H1 (cell line): Measurements from ENCODE around the gene POMT2. TPM values are rescaled to one million over a fixed set of nuclear protein-coding genes. Genes with fewer than 3 reads are reported as not detected.

Experiments used
- CTCF ChIA-PET: fragments of 300-600 bp; sonication (Branson Sonifier 250); formaldehyde crosslinking; loops from one replicate; lab custom pipeline; 2021; ENCODE audit not compliant: partially characterized antibody; lab: Charles Lee
- POLR2A ChIA-PET: fragments of 300-600 bp; sonication (Branson Sonifier 250); formaldehyde crosslinking; loops from one replicate; lab custom pipeline; 2021; ENCODE audit warnings: inconsistent platforms; ENCODE audit not compliant: partially characterized antibody; lab: Charles Lee
- DNase-seq, 2 experiments: peaks; one replicate each; pipeline versions ENCODE4 v3.0.0 to v3.0.0-alpha.2; 2010 to 2022; ENCODE audit warnings: low spot score in 2 of 2, low read depth in 1 of 2, mixed read lengths in 1 of 2
- FAIRE-seq: peaks from 2 replicates; lab custom pipeline; 2011; peaks lifted over from hg19 to GRCh38; lab: Jason Lieb, UNC
- H2AFZ ChIP-seq: 2 replicates; pipeline ENCODE4 v1.8.1; 2012; ENCODE audit warnings: low read length, inconsistent platforms
- H2AK5ac ChIP-seq: 2 replicates; pipeline ENCODE4 v1.6.1; 2013; ENCODE audit warnings: low read depth, low read length
- H2BK120ac ChIP-seq: replicated peaks from 2 replicates; pipeline ENCODE3; 2013; ENCODE audit warnings: low read depth, low read length, inconsistent platforms
- H2BK12ac ChIP-seq: 2 replicates; pipeline ENCODE4 v1.6.1; 2013; ENCODE audit warnings: low read depth, low read length
- H2BK15ac ChIP-seq: 2 replicates; pipeline ENCODE4 v1.6.1; 2013; ENCODE audit warnings: low read length
- H2BK20ac ChIP-seq: 2 replicates; pipeline ENCODE4 v1.6.1; 2013; ENCODE audit warnings: low read length
- H2BK5ac ChIP-seq: 2 replicates; pipeline ENCODE4 v1.6.1; 2013; ENCODE audit warnings: low read depth, low read length
- H3K14ac ChIP-seq: 2 replicates; pipeline ENCODE4 v1.6.1; 2013; ENCODE audit warnings: inconsistent platforms; ENCODE audit not compliant: insufficient read length
- H3K18ac ChIP-seq: 2 replicates; pipeline ENCODE4 v1.6.1; 2013; ENCODE audit warnings: low read length; ENCODE audit errors: extremely low read depth
- H3K23ac ChIP-seq: 2 replicates; pipeline ENCODE4 v1.6.1; 2013; ENCODE audit warnings: inconsistent platforms; ENCODE audit not compliant: insufficient read length
- H3K23me2 ChIP-seq: 2 replicates; pipeline ENCODE4 v1.6.1; 2013; ENCODE audit warnings: low read depth, low read length
- H3K27ac ChIP-seq: 2 replicates; pipeline ENCODE4 v1.6.1; 2011; ENCODE audit warnings: low read depth, low read length, inconsistent platforms
- H3K27me3 ChIP-seq, 4 experiments: replicated peaks in 1 of 4; 1 replicate in 1 of 4; 2 replicates in 3 of 4; pipeline versions ENCODE4 v1.6.1 to v1.8.1; 2011 to 2013; ENCODE audit warnings: low read length in 3 of 4, mild to moderate bottlenecking in 3 of 4, inconsistent platforms in 2 of 4, mixed read lengths in 2 of 4, moderate library complexity in 1 of 4; ENCODE audit not compliant: control insufficient read depth in 3 of 4, insufficient read depth in 3 of 4; ENCODE audit errors: extremely low read depth in 1 of 4
- H3K36me3 ChIP-seq, 4 experiments: 2 replicates each; pipeline versions ENCODE4 v1.6.1 to v1.8.1; 2011 to 2013; ENCODE audit warnings: mild to moderate bottlenecking in 4 of 4, low read length in 3 of 4, moderate library complexity in 2 of 4, control low read depth in 1 of 4, inconsistent platforms in 1 of 4; ENCODE audit not compliant: insufficient read depth in 4 of 4, control insufficient read depth in 2 of 4
- H3K4ac ChIP-seq: replicated peaks from 2 replicates; pipeline ENCODE3; 2013; ENCODE audit warnings: low read length, low read depth, mixed read lengths, inconsistent platforms; ENCODE audit not compliant: insufficient read length
- H3K4me1 ChIP-seq, 4 experiments: replicated peaks in 1 of 4; 1 replicate in 1 of 4; 2 replicates in 3 of 4; pipeline versions ENCODE4 v1.6.1 to v1.8.1; 2011 to 2013; ENCODE audit warnings: low read length in 3 of 4, inconsistent platforms in 2 of 4, mixed read lengths in 1 of 4; ENCODE audit not compliant: insufficient read depth in 4 of 4, control insufficient read depth in 3 of 4
- H3K4me2 ChIP-seq, 2 experiments: 2 replicates each; pipeline versions ENCODE4 v1.6.1 to v1.8.1; 2011 to 2013; ENCODE audit warnings: low read depth in 2 of 2, low read length in 2 of 2, control low read depth in 1 of 2, inconsistent platforms in 1 of 2, mild to moderate bottlenecking in 1 of 2; ENCODE audit not compliant: insufficient read depth in 1 of 2
- H3K4me3 ChIP-seq, 4 experiments: fragments of 200-600, 300-600 bp in 1 of 4; sonication (generic), shearing (Covaris generic), sonication (Bioruptor Twin) in 1 of 4; 2 replicates each; pipeline versions ENCODE4 v1.5.1 to v1.8.1; 2011 to 2016; ENCODE audit warnings: low read length in 4 of 4, low read depth in 3 of 4, control low read depth in 2 of 4, inconsistent platforms in 2 of 4, mild to moderate bottlenecking in 2 of 4, mixed read lengths in 1 of 4, moderate library complexity in 1 of 4; ENCODE audit not compliant: insufficient read depth in 2 of 4; ENCODE audit errors: extremely low read depth in 1 of 4
- H3K56ac ChIP-seq: replicated peaks from 2 replicates; pipeline ENCODE3; 2013; ENCODE audit warnings: low read depth, mild to moderate bottlenecking, mixed read lengths, low read length, inconsistent platforms; ENCODE audit not compliant: insufficient read length
- H3K79me1 ChIP-seq: 2 replicates; pipeline ENCODE4 v1.6.1; 2013; ENCODE audit warnings: low read depth, low read length, control low read depth
- H3K79me2 ChIP-seq, 2 experiments: 2 replicates each; pipeline versions ENCODE4 v1.6.1 to v1.8.1; 2012 to 2013; ENCODE audit warnings: low read length in 2 of 2, mild to moderate bottlenecking in 2 of 2, inconsistent platforms in 1 of 2; ENCODE audit not compliant: insufficient read depth in 2 of 2, control insufficient read depth in 1 of 2
- H3K9ac ChIP-seq, 4 experiments: replicated peaks in 1 of 4; 1 replicate in 1 of 4; 2 replicates in 3 of 4; pipeline versions ENCODE4 v1.6.1 to v1.8.1; 2011 to 2013; ENCODE audit warnings: low read depth in 3 of 4, low read length in 3 of 4, control low read depth in 2 of 4, mild to moderate bottlenecking in 2 of 4, moderate library complexity in 2 of 4, inconsistent platforms in 1 of 4; ENCODE audit errors: extremely low read depth in 1 of 4
- H3K9me3 ChIP-seq, 2 experiments: 2 replicates each; pipeline versions ENCODE4 v1.6.1 to v1.8.1; 2012 to 2013; ENCODE audit warnings: mild to moderate bottlenecking in 2 of 2, moderate library complexity in 2 of 2, control low read depth in 1 of 2, inconsistent platforms in 1 of 2, low read depth in 1 of 2, low read length in 1 of 2, mixed read lengths in 1 of 2; ENCODE audit not compliant: insufficient read depth in 2 of 2
- H4K20me1 ChIP-seq, 2 experiments: replicated peaks in 1 of 2; 2 replicates each; pipeline versions ENCODE3 to v1.8.1; 2011 to 2013; ENCODE audit warnings: inconsistent platforms in 2 of 2, low read length in 2 of 2, mild to moderate bottlenecking in 1 of 2; ENCODE audit not compliant: insufficient read depth in 2 of 2, control insufficient read depth in 1 of 2
- H4K5ac ChIP-seq: 2 replicates; pipeline ENCODE4 v1.6.1; 2013; ENCODE audit warnings: low read length, low read depth, mixed read lengths, inconsistent platforms; ENCODE audit not compliant: insufficient read length
- H4K8ac ChIP-seq: 2 replicates; pipeline ENCODE4 v1.8.0; 2013; ENCODE audit warnings: mild to moderate bottlenecking, moderate library complexity, low read length, inconsistent platforms; ENCODE audit not compliant: insufficient read depth; ENCODE audit errors: extremely low read depth
- H4K91ac ChIP-seq: replicated peaks from 2 replicates; pipeline ENCODE3; 2013; ENCODE audit warnings: low read length, mixed read lengths, inconsistent platforms; ENCODE audit not compliant: insufficient read length
- WGBS, 2 experiments: shearing (Covaris generic) in 1 of 2; methylation state at CpG; one replicate each; pipeline versions ENCODE4 v1.1.6 to v1.1.7; 2013 to 2015; ENCODE audit warnings: low lambda C conversion rate in 2 of 2, mixed read lengths in 2 of 2, inconsistent platforms in 1 of 2, low coverage in 1 of 2, missing lambda C conversion rate in 1 of 2; ENCODE audit not compliant: insufficient replicate concordance in 2 of 2, insufficient coverage in 1 of 2, insufficient read length in 1 of 2; ENCODE audit errors: extremely low coverage in 1 of 2, missing lambda C conversion rate in 1 of 2; 5-methylcytosine and 5-hydroxymethylcytosine counted together
- polyA plus RNA-seq, 7 experiments: library from polyadenylated mRNA; depleted of rRNA in 3 of 7; stranded (reverse) in 5 of 7; unstranded in 2 of 7; fragments of >200 nt in 5 of 7; fragments of 200-250 nt in 2 of 7; gene quantifications; 1 replicate in 5 of 7; 2 replicates in 1 of 7; 4 replicates in 1 of 7; pipeline versions ENCODE4 v1.2.1 to v1.2.3, GENCODE V29; 2011 to 2013; ENCODE audit warnings: missing spikeins in 2 of 7, mixed read lengths in 2 of 7
- total RNA-seq: library from RNA; stranded (reverse); fragmentation: NEBNext Ultra II Directional; extraction: Animal tissue kit (Norgen Biotek cat#: 25700); gene quantifications from 2 replicates; pipeline ENCODE4 v1.2.1, GENCODE V29; 2021
- TF ChIP-seq, protein P1 (sequence below): IDR thresholded peaks from 2 replicates; pipeline ENCODE4 v1.6.1; 2012; ENCODE audit warnings: low read length, inconsistent platforms

Gene POMT2
- total and polyA plus RNA-seq, 2 of the 8 experiments (the other 6 are each of a cell fraction or from before 2014, with no cell fraction given) = 20.8 to 44.9 TPM

DNA sequence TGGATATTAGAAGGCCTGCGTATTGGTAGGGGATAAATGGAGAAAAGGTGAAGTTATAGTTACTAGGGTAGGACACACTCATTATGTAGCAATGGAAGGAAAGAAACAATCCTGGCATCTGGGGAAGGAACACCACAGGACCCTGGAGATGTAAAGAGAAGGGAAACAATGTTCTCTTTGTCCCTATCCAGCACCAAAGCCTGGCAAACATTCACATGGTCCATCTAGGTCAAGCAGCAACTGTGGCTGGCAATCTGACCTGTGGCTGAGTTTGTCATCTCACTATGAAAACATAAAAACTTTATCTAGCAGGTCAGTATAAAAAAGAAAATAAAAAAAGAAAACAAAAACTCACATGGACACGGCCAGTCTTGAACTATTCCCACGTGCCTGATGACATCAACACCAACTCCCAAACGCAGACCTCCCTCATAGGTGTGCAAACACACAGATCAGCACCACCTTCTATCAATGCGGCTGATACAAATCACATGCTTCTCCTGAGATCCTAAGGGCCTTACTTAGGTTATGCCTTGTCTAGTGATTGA, 2.6 kb downstream of the POMT2 start:
- Histone ChIP-seq H3K56ac (no peak overlapping the region), H4K20me1 (peaks cover 0 to 2% of the 10 kb centered on the region in 2 experiments), H3K23me2 (peaks cover 5% of the 10 kb centered on the region), H2BK15ac (no peak overlapping the region), H4K5ac (no peak overlapping the region), H3K27ac (no peak overlapping the region), H3K9me3 (no peaks in the 10 kb centered on the region), H2BK12ac (no peak overlapping the region), H4K8ac (no peak overlapping the region), H3K79me2 (peaks cover 6 to 49% of the 10 kb centered on the region in 2 experiments), H2AFZ (no peak overlapping the region), H3K9ac (peak overlapping the region in 1 of 4 experiments; percentile 37; a peak in 2 of 7 replicates), H3K18ac (no peak overlapping the region), H2AK5ac (no peak overlapping the region), H3K27me3 (no peaks in the 10 kb centered on the region), H3K79me1 (peaks cover 13% of the 10 kb centered on the region), H3K4ac (no peak overlapping the region), H3K4me1 (peaks cover 11 to 25% (median 17%) of the 10 kb centered on the region in 4 experiments; a peak in 6 of 7 replicates), H2BK20ac (no peak overlapping the region), H3K23ac (no peak overlapping the region), H3K4me2 (no peak overlapping the region), H2BK120ac (no peak overlapping the region), H3K36me3 (no peaks in the 10 kb centered on the region), H3K4me3 (no peak overlapping the region)
- DNase-seq = no peak
- POLR2A ChIA-PET = no interaction called here
- WGBS, 2 experiments = 88% methylated on average over 5 of the region's 5 CpGs; no CpG with 5 or more reads in 1 of the 2 experiments
- CTCF ChIA-PET = interaction anchor here (0.9 to 2.5 kb wide), 2 partner anchors 9 to 17 kb away, joined by 4 to 10 read pairs; no protein-coding TSS in a partner anchor
- FAIRE-seq = no peak
- TF ChIP-seq, protein P1, sequence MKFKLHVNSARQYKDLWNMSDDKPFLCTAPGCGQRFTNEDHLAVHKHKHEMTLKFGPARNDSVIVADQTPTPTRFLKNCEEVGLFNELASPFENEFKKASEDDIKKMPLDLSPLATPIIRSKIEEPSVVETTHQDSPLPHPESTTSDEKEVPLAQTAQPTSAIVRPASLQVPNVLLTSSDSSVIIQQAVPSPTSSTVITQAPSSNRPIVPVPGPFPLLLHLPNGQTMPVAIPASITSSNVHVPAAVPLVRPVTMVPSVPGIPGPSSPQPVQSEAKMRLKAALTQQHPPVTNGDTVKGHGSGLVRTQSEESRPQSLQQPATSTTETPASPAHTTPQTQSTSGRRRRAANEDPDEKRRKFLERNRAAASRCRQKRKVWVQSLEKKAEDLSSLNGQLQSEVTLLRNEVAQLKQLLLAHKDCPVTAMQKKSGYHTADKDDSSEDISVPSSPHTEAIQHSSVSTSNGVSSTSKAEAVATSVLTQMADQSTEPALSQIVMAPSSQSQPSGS = no peak
- TF ChIP-seq, all 59 proteins: peak for 0
- Histone ChIP-seq H3K14ac (no peak overlapping the region), H2BK5ac (no peak overlapping the region), H4K91ac (no peak overlapping the region)
